Tibial artery (tissue), 4 donors: ENCODE measurements around the gene TLE4.

Experiments
- DNase-seq, 2 donors: peaks; one replicate each; pipeline ENCODE4 v3.0.0-alpha.2; 2019
- H3K27ac ChIP-seq, 2 donors: fragments of 200-600 bp; sonication (generic) in 1 of 2; 1 replicate in 1 of 2; 2 replicates in 1 of 2; pipeline ENCODE4 v1.5.1; 2018 to 2019; ENCODE audit warnings: mild to moderate bottlenecking in 1 of 2
- H3K27me3 ChIP-seq, 2 donors: fragments of 200-600 bp; sonication (generic) in 1 of 2; one replicate each; pipeline versions ENCODE4 v1.5.1 to v1.6.0; 2016 to 2019
- H3K36me3 ChIP-seq, 3 donors: fragments of 200-600 bp; sonication (generic) in 2 of 3; one replicate each; pipeline ENCODE4 v1.5.1; 2016 to 2019; ENCODE audit warnings: mild to moderate bottlenecking in 2 of 3
- H3K4me1 ChIP-seq, 4 donors: fragments of 200-600 bp; sonication (generic) in 2 of 4; 1 replicate in 3 of 4; 2 replicates in 1 of 4; pipeline ENCODE4 v1.5.1; 2016 to 2019
- H3K4me3 ChIP-seq, 2 donors: fragments of 200-600 bp; sonication (generic) in 1 of 2; 1 replicate in 1 of 2; 2 replicates in 1 of 2; pipeline ENCODE4 v1.5.1; 2018 to 2019; ENCODE audit warnings: mild to moderate bottlenecking in 2 of 2
- H3K9me3 ChIP-seq, 3 donors: fragments of 200-600 bp; sonication (generic) in 1 of 3; one replicate each; pipeline ENCODE4 v1.5.1; 2016 to 2019
- CTCF ChIP-seq, 2 experiments: fragments of 200-600 bp in 1 of 2; fragments of 450-650 bp in 1 of 2; IDR thresholded peaks; one replicate each; pipeline ENCODE4 v1.5.1; 2017 to 2019; ENCODE audit warnings: antibody characterized with exemption in 2 of 2, mild to moderate bottlenecking in 1 of 2, moderate library complexity in 1 of 2
- intact Hi-C: fragments of 100-400 bp; cut with DNase I; formaldehyde crosslinking; loops from one replicate; pipeline ENCODE4 v1.15.0; 2023; ENCODE audit warnings: low total_unique reads

TLE4 gene

GRCh38 chr9:79759460-79759859 lies 187.7 kb downstream of the TLE4 start:
- TF ChIP-seq CTCF (IDR thresholded peaks at IDR 0.05): no peak
- no peak for DNase-seq
- Histone ChIP-seq H3K4me1 (peaks cover 0 to 7% (median 3%) of the 10 kb centered on the region in 4 donors), H3K27ac (no peak overlapping the region), H3K4me3 (no peak overlapping the region), H3K36me3 (no peaks in the 10 kb centered on the region), H3K9me3 (no peaks in the 10 kb centered on the region), H3K27me3 (no peaks in the 10 kb centered on the region)
- intact Hi-C loops: no loop called here

GRCh38 chr9:79762070-79762469 lies 190.3 kb downstream of the TLE4 start:
- Histone ChIP-seq H3K4me3 (no peak overlapping the region), H3K4me1 (peaks cover 0 to 12% (median 8%) of the 10 kb centered on the region in 4 donors), H3K27ac (no peak overlapping the region), H3K9me3 (no peaks in the 10 kb centered on the region), H3K27me3 (no peaks in the 10 kb centered on the region), H3K36me3 (no peaks in the 10 kb centered on the region)
- intact Hi-C loops: no loop called here
- TF ChIP-seq CTCF (IDR thresholded peaks at IDR 0.05): no peak
- DNase-seq: no peak

- no peak for TF ChIP-seq CTCF (IDR thresholded peaks at IDR 0.05)
- Histone ChIP-seq H3K9me3 (no peaks in the 10 kb centered on the region), H3K4me3 (no peak overlapping the region), H3K36me3 (no peaks in the 10 kb centered on the region), H3K4me1 (peaks cover 0 to 12% (median 8%) of the 10 kb centered on the region in 4 donors), H3K27ac (no peak overlapping the region), H3K27me3 (no peaks in the 10 kb centered on the region)
- intact Hi-C loops: no loop called here
- no peak for DNase-seq
Observed at GRCh38 chr9:79763671-79764285, 192.0 kb downstream of the TLE4 start.

- intact Hi-C loops: no loop called here
- Histone ChIP-seq H3K9me3 (no peaks in the 10 kb centered on the region), H3K4me1 (peaks cover 0 to 12% (median 8%) of the 10 kb centered on the region in 4 donors), H3K4me3 (no peak overlapping the region), H3K27me3 (no peaks in the 10 kb centered on the region), H3K36me3 (no peaks in the 10 kb centered on the region), H3K27ac (no peak overlapping the region)
- peak; percentile 21 to 67 for DNase-seq
- no peak for TF ChIP-seq CTCF (IDR thresholded peaks at IDR 0.05)
Observed at GRCh38 chr9:79764374-79764773, 192.6 kb downstream of the TLE4 start.

GRCh38 chr9:79765466-79765865 lies 193.7 kb downstream of the TLE4 start:
- H3K4me3 ChIP-seq: no peak overlapping the region
- no peak for DNase-seq
- intact Hi-C loops: no loop called here
- peaks cover 0 to 12% (median 8%) of the 10 kb centered on the region in 4 donors for H3K4me1 ChIP-seq
- H3K9me3 ChIP-seq: no peaks in the 10 kb centered on the region
- H3K27ac ChIP-seq: no peak overlapping the region
- no peaks in the 10 kb centered on the region for H3K36me3 ChIP-seq
- H3K27me3 ChIP-seq: no peaks in the 10 kb centered on the region
- TF ChIP-seq CTCF (IDR thresholded peaks at IDR 0.05): no peak

GRCh38 chr9:79766091-79766490 lies 194.3 kb downstream of the TLE4 start:
- Histone ChIP-seq H3K9me3 (no peaks in the 10 kb centered on the region), H3K36me3 (no peaks in the 10 kb centered on the region), H3K27me3 (no peaks in the 10 kb centered on the region), H3K4me1 (peaks cover 0 to 12% (median 8%) of the 10 kb centered on the region in 4 donors), H3K27ac (no peak overlapping the region), H3K4me3 (no peak overlapping the region)
- no peak for TF ChIP-seq CTCF (IDR thresholded peaks at IDR 0.05)
- DNase-seq: no peak
- intact Hi-C loops: no loop called here
